ENCODE results near the gene WDR13. TPM values are rescaled to one million over a fixed set of nuclear protein-coding genes. Genes with fewer than 3 reads are reported as not detected.
A peak's percentile ranks its signal among the peaks of the same experiment; 100 is the strongest.
"Not testable (repeated sequence)": the region's sequence is repeated elsewhere in the genome, so short reads cannot be mapped to it uniquely, and the experiment has no call there.

WDR13 gene
- 86.3 TPM for polyA plus RNA-seq (ENCODE audit: insufficient read length)

DNA sequence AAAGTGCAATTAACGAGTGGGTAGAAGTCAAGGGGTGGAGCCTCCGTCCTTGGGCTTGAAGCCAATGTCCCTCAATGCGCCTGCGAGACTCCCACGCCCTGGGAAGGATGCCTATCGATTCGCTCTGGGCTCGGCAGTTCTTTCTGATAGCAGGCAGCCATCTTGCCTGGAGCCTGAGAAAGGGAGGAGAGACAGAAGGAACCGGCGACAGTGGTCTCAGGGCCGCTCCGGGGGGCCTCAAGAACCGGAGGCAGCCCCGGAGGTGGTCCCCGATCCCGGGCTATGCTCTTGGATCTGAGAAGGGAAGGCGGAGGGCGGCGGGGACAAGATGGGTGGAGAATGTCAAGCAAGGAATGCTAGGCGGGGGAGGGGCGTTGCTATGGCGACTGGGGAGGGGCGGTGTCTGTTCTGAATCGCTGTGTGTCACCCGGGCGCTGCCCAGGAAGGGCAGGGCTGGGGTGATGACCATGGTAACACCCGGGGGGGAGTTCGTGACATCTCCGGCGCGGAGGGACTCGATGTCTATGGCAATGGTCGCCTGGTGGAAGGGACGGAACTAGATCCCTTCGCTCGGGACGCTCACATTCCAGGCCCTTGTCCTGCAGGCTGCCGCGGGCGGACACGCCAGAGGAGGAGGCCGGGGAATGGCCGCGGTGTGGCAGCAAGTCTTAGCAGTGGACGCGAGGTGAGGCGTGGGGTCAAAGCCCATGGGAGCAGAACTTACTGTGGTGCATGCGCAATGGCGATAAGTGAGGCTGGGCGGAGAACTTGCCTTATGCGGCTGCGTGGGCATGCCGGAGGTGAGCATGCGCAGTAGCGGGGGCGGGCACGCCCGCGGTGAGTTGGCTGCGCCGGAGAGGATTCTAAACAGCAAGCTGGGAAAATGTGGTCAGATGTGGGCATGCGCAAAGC is at the start of gene WDR13:
WDR13 (plus strand) TSS at position 140 of the 912 bp plus-strand sequence; CDS start at position 645, 505 bp downstream.
- peak; percentile 88 for DNase-seq (ENCODE audit: low read depth)

DNA sequence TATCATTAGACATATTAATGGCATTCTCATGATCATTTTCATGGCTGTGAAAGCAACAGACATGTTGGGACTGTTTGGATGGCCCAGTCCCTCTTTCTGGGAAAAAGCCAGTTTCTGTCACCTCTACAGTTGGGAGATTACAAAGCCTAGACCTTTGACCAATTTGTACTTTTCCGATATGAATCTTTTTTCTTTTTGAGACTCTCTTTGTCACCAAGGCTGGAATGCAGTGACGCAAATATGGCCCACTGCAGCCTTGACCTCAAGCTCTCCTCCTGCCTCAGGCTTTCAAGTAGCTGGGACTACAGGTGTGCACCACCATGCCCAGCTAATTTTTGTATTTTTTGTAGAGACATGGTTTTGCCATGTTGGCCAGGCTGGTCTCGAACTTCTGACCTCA is 48.4 kb upstream of the WDR13 start:
- DNase-seq (ENCODE audit: low read depth) = no peak

- DNase-seq (ENCODE audit: low read depth) = not testable (repeated sequence)
Observed at GRCh38 chrX:48555731-48556325, 41.5 kb upstream of the WDR13 start.

DNA sequence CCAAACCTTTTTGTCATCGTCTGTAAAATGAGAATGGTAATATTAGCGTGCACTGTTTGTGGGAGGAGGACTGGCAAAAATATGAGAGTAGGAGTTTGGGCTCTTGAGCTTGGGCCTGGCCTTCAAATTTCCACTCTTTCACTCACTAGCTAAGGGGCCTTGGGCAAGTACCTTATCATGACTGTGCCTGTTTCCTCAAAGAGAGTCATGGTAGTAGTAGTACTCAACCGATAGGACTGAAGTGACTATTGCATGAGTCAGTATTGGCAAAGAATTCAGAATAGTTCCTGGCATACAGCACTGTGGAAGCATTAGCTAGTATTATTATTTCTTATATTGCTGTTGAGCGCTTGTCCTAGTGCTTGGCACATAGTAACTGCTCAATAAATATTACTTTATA is 39.0 kb upstream of the WDR13 start:
- DNase-seq (ENCODE audit: low read depth) = no peak

GRCh38 chrX:48559636-48560035 is 37.7 kb upstream of the WDR13 start:
- DNase-seq (ENCODE audit: low read depth) = no peak

- no peak for DNase-seq (ENCODE audit: low read depth)
Observed at GRCh38 chrX:48560056-48560455, 37.2 kb upstream of the WDR13 start.

DNA sequence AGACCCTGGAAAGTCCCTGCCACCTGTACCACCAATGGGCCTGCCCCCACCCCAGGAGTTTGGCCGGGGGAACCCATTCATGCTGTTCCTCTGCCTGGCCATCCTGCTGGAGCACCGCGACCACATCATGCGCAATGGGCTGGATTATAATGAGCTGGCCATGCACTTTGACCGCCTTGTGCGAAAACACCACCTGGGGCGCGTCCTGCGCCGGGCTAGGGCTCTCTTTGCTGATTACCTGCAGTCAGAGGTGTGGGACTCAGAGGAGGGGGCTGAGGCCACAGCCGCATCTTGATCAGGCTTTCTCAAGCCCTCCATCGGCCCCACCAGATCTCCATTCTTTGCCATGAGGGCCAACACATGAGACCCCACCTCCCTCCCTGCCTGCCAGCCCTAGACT is 36.6 kb upstream of the WDR13 start:
- no peak for DNase-seq (ENCODE audit: low read depth)

- no peak for DNase-seq (ENCODE audit: low read depth)
Observed at GRCh38 chrX:48569958-48570357, 27.3 kb upstream of the WDR13 start.

- DNase-seq (ENCODE audit: low read depth) = peak; percentile 17
Observed at GRCh38 chrX:48573690-48574269, 23.5 kb upstream of the WDR13 start.

DNA sequence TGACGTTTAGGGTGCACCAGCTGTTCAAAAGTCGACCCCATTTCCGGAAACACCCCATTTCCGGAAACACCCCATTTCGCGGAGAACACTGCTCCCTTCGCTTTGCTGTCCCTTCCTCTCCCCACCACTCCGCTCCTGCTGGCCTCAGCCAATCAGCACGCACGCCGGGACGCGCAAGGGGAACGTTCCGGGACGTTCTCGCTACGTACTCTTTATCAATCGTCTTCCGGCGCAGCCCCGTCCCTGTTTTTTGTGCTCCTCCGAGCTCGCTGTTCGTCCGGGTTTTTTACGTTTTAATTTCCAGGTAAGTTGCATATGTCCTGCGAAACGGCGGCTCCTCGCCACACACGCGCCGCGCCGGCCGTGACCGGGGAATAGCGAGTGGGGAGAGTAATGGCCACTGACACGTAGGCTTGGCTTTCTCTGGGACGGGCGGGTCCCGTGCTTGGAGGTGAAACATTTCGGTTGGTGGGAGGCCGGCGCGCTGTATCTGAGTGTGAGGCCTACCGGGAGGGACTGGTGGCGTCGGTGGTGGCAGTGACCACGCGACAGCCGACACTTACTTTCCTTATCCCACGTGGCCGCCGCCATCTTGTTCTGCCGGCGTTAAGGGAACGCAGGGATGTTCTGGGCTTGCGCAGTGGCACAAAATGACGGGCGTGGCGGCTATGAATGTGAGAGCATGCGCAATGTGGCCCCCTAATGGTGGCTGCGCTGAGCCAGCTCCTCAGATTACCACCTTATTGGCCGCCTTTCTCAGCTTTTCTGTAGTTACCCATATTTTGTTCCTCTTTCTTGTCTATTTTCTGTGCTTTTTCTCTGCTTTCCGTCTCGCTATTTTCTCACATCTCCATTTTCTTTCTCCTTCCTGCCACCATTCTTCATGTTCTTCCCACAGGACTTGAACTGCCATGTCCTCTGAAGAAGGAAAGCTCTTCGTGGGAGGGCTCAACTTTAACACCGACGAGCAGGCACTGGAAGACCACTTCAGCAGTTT is 22.7 kb upstream of the WDR13 start, which contains the start of gene RBM3:
RBM3 (plus strand) TSS at position 215 of the 997 bp plus-strand sequence; CDS start at position 912, 697 bp downstream.
- DNase-seq (ENCODE audit: low read depth) = peak; percentile 84

DNA sequence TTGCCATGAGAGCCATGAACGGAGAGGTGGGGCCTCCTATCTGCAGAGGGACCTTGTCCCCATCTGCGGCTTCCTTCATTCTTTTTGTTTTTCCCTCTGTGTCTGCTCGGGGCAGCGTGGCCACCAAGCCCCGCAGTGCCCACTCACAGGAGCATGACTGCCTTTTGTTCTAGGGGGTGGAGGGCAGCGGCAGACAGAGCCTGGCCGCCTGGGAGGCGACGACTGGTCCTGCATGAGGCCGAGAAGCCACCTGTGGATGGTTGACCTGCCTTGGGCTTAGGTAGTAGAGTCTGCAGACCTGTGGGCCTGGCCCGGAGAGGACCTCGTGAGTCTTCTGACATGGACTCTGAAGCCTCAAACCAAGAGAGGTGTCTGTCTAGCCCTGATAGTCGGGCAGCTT is 21.6 kb upstream of the WDR13 start:
- DNase-seq (ENCODE audit: low read depth) = no peak

DNA sequence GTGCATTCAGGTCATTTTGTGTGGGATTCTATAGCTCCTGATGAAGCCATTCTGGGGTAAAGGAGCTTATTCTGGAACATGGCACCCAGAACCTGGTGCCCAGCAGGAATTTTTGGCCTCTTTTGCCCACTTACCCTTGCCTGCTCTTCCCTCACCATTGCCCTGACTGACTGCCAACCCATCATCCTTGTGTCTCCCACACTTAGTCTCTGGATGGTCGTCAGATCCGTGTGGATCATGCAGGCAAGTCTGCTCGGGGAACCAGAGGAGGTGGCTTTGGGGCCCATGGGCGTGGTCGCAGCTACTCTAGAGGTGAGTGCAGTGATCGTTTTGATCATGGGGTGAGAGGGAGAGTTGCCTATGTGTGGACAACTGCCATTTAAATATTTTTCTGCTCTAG is 21.2 kb upstream of the WDR13 start:
- DNase-seq (ENCODE audit: low read depth) = no peak

- no peak for DNase-seq (ENCODE audit: low read depth)
Observed at GRCh38 chrX:48578661-48579128, 18.6 kb upstream of the WDR13 start.

DNA sequence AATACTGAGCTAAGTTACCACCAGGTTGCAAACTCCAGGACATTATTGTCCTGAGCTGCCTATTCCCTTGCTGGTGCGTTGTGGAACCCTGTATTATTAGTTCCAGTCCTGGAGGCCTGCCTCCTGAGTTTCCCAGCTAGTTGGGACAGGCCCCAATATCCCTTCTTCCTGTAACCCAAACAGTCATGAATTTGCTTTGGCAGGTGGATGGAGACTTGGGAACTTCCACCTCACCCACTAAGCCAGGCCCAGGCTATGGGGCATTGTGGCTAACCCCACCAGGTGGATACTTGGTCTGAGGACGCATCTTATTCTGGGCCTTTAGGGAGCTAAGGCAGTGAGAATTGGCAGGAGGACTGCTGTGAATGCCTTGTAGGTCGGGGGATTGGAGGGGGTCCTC is 18.0 kb upstream of the WDR13 start:
- no peak for DNase-seq (ENCODE audit: low read depth)

GRCh38 chrX:48580662-48581061 is 16.6 kb upstream of the WDR13 start:
- DNase-seq (ENCODE audit: low read depth) = no peak

DNA sequence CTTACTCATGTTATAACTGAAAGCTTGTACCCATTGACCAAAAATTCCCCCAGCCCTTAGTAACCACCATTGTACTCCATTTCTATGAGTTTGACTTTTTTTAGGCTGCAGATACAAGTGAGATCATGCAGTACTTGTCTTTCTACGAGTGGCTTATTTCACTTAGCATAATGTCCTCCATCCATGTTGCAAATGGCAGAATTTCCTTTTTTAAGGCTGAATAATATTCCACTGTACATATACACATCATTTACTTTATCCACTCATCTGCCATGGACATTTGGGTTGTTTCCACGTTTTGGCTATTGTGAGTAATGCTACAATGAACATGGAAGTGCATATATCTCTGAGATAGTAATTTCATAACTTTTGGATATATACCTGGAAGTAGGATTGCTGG is 12.6 kb upstream of the WDR13 start:
- DNase-seq (ENCODE audit: low read depth) = no peak

DNA sequence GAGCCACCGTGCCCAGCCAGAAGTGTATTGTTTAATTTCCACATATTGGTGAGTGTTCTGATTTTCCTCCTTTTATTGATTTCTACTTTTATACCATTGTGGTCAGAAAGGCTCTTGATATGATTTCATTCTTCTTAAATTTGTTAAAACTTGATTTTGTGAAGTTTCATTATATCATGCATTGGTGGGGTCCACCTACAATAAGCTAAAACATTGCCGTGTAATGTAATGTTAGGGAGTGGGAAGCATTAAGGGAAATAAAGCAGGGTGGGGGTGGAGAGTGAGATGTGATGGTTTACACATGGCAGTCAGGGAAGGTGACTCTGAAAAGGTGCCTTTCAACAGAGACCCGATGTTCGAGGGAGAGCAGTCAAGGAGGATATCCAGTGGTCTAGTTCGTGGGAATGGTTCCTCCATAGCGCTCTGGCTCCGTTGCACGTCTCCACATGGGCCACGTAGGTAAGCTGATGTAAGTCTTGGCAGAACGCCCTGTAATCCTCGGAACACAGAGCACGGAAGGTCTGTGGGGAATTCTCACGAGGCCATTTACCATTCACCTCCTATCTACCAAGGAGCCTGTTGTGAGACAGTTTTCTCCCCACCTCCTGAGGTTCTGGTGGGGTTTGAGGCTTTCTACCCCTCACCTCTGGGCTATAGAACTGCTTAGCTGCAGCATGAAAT is 7.7 kb upstream of the WDR13 start:
- no peak for DNase-seq (ENCODE audit: low read depth)

DNA sequence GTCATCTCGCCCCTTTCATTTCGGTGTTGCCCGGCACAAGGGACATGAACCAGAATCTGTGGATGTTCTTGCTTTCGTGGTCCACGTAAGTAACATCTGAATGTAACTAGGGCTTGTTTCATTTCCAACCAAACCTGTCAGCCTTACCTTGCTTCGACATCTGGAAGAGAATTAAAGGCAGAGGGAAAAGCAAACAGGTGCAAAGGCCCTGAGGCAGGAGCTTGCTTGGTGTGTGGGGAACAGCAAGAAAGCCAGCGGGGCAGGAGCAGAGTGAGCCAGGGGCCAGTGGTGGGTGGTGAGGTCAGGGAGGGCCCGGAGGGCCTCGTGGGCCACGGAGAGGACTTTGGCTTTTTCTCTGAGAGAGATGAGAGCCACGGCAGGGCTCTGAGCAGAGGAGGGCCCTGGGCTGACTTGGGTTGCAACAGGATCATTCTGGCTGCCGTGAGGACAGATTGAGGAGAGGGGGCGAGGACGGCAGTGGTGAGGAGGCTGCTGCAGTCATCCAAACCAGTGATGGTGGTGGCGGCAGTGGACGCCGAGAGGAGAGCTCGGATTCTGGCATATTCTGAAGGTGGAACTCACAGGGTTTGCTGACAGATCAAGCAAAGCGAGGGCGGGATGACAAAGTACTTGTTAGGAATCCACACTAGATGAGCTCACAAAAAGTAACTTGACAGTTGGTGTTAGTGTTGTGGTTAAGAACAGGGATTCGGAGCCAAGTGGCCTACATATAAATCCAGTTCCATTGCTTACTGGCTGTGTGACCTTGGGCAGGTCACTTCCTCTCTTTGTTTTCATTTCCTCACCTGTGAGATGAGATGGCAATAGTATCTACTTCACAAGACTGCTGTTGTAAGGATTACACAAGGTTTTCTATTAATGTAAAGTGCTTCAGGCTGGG is 6.8 kb upstream of the WDR13 start:
- no peak for DNase-seq (ENCODE audit: low read depth)

- no peak for DNase-seq (ENCODE audit: low read depth)
Observed at GRCh38 chrX:48591255-48591791, 6.0 kb upstream of the WDR13 start.

All from forelimb muscle (tissue), 1 donor.